Subcutaneous adipose tissue (tissue), 4 donors: ENCODE results near the gene FGF12. TPM values are rescaled to one million over a fixed set of nuclear protein-coding genes. Genes with fewer than 3 reads are reported as not detected.

Experiments used
- total RNA-seq, 4 donors: library from RNA; depleted of rRNA; stranded (reverse); fragments of >200 nt; gene quantifications; one replicate each; pipeline ENCODE4 v1.1.0, GENCODE V29; 2016
- TF ChIP-seq, protein P1 (sequence below): fragments of 450-650 bp; IDR thresholded peaks from one replicate; pipeline ENCODE4 v1.5.1; 2016; ENCODE audit warnings: low read depth, mild to moderate bottlenecking, control low read depth, antibody characterized with exemption, moderate library complexity

Gene FGF12
- total RNA-seq, 4 donors from 2014 or later = 1.1 to 12.1 (median 4.5) TPM

DNA sequence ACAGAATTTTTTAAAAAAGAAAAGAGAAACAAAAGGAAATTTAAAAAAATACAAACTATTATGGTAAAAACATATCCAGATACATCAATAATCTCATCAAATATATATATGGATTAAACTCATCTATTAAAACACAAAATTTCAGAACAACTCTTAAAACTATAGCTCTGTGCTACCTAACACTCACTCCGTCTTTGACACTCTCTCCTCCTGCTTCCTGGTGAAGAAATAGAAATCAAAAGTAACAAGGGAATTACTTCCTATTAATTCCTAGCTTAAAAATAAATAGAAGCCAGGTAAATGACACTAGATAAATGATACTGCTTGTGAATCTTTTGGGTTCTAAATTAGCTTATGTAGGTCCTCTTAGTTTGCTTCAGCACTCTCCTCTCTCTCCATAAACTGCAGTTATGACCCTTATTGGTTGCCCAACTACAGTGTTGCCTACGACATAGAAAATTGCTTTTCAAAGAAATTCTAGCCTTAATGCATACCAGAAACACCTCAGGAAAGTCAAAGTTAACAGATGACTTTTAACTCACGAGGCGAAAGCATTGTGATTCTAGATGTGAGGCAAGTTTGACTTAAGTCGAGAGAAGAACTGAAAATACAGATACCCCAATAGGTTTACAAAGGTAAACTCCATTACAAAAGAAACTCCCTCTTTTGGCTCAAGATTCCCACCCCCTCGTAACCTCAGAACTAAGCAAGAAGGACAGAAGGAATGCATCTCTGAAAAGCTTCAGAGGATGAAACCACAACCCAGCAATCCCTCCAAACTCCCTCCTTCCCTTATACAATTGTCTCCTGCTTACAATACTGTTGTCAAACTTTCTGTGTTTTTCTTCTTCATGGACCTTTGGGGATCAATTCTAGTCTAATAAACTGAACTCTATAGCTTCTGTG is 394.7 kb downstream of the FGF12 start:
- TF ChIP-seq, protein P1, sequence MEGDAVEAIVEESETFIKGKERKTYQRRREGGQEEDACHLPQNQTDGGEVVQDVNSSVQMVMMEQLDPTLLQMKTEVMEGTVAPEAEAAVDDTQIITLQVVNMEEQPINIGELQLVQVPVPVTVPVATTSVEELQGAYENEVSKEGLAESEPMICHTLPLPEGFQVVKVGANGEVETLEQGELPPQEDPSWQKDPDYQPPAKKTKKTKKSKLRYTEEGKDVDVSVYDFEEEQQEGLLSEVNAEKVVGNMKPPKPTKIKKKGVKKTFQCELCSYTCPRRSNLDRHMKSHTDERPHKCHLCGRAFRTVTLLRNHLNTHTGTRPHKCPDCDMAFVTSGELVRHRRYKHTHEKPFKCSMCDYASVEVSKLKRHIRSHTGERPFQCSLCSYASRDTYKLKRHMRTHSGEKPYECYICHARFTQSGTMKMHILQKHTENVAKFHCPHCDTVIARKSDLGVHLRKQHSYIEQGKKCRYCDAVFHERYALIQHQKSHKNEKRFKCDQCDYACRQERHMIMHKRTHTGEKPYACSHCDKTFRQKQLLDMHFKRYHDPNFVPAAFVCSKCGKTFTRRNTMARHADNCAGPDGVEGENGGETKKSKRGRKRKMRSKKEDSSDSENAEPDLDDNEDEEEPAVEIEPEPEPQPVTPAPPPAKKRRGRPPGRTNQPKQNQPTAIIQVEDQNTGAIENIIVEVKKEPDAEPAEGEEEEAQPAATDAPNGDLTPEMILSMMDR = no peak

DNA sequence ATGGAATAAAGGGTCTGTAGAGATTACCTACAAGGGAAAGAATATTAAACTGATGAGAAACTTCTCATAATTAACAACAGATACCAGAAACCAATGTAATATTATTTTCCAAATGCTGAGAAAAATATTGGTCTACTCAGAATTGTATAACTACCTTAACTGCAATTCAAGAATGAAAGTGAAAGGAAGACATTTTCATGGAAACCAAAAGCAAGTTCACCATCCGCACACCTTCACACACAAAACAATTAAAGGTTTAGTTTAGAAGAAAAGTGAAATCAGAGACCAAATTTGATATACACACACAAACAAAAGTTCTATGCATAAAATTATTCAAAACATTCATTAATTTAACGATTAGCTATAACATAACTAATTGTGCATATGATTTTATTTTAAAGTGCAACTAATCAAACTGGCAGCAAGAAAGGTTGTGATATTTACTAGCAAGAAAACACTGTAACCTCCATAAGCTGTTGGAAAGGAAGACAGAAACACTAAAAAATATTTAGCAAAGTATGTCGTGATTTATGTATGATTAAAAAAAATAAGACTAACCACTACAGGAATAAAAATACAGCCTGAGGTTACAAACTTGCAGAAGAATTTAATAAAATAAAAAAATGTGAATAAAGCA is 395.5 kb downstream of the FGF12 start:
- TF ChIP-seq, protein P1 = no peak

DNA sequence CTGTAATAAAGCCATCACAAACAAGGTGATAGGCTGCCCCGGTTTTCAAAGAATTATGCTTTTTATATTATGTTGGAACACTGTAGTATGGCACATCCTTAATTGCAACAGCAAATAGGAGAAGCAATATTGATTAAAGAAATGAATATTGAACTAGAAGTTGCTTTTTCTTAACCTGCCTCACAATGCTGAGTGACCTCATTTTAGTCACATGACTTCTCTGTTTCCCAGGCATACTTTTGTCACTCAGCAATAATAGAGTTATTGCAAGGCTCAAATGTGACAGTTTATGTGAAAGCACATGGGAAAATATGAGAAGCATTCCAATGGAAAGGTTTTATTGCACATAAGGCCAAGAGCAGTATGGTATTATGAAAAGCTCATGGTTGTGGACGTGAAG is 400.7 kb downstream of the FGF12 start:
- TF ChIP-seq, protein P1 = no peak

DNA sequence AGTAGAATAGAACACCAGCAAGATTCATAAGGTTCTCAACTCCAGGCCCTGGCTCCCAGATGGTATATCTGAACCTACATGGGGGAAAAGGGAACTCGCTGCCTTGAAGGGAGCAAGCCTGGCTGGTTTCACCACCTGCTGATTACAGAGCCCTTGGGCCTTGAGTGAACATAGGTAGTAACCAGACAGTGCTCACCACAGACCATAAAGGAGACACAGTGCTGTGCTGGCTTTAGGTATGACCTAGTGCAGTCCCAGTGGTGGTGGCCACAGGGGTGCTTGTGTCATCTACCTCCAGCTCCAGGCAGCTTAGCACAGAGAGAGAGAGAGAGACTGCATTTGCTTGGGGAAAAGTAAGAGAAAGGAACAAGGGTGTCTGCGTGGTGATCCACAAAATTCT is 409.8 kb downstream of the FGF12 start:
- TF ChIP-seq, protein P1 = no peak

DNA sequence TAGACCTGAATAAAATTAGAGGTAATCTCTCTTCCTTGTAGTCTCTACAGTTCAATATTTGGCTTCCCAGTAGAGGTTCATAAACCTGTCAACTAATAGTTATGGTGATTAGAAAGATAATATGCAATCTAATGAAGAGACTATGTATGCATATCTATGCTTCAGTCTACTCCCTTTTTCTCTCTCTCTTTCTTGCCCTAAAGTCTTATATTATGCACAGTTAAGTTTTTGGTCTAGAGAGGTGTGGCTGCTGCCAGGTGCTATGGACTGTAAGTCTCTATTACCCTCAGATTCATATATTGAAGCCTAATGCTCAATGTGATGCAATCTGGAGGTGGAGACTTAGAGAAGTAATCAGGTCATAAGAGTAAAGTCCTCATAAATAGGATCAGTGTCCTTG is 413.7 kb downstream of the FGF12 start:
- TF ChIP-seq, protein P1 = no peak

DNA sequence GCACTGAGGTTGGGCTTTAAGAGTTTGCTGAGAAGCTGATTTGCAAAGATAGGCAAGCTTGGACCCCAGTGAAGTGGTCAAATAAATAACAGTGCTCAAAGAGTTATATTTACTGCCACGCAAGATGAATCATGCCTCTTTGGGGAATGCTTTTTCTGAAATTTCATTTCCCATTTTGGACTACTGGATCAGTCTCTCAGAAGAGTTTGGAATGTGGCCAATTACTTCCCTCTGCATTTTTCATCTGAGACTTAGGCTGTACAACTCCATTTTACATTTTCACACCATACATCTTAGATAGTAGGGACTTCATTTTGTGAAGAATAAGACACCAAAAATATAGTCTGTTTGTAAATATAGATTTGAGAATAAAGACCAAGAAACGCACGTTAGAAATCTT is 419.7 kb downstream of the FGF12 start:
- TF ChIP-seq, protein P1 = no peak

DNA sequence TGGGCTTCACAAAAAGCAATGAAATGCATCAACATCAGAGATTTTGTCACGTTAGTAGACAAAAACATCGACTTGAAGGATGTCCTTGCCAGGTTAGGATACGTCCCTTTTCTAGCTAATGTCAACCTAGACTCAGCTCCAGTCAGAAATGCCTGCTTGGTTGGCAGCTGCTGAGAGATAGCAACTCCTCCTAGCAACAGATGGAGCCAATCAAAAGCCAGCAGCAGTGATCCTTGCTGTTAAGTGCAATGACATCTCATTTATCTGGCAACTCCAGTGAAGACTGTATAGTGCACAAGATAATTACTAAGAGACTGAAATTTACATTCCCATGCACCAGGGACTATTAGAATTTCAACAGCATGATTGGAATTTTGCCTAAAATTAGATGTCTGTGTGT is 424.1 kb downstream of the FGF12 start:
- TF ChIP-seq, protein P1 = no peak
